B cell (primary cell): ENCODE results near the gene CRYBG2. TPM values are rescaled to one million over a fixed set of nuclear protein-coding genes. Genes with fewer than 3 reads are reported as not detected.

Experiments used
- ATAC-seq: fragments of 200-7000 bp; cut with Tn5 transposase; one replicate; pipeline ENCODE4 v1.10.0; 2021; ENCODE audit warnings: low read depth, mild to moderate bottlenecking, moderate number of reproducible peaks, moderate library complexity
- CTCF ChIA-PET: fragments of 350-600 bp; sonication (Branson Sonifier 250); formaldehyde crosslinking; loops from one replicate; lab custom pipeline; 2021; ENCODE audit warnings: antibody characterized with exemption, inconsistent platforms; lab: Charles Lee
- POLR2A ChIA-PET: fragments of 350-600 bp; sonication (Branson Sonifier 250); formaldehyde crosslinking; loops from one replicate; lab custom pipeline; 2021; ENCODE audit warnings: antibody characterized with exemption; lab: Charles Lee
- DNase-seq: peaks from one replicate; pipeline ENCODE4 v3.0.0; 2013
- H2AFZ ChIP-seq: 2 replicates; pipeline ENCODE4 v1.6.1; 2012; ENCODE audit warnings: mild to moderate bottlenecking, low read depth, low read length; ENCODE audit not compliant: insufficient read depth, poor library complexity, severe bottlenecking
- H3K27ac ChIP-seq, 2 donors: 1 replicate in 1 of 2; 2 replicates in 1 of 2; pipeline ENCODE4 v1.5.1; 2012 to 2013; ENCODE audit warnings: low read length in 2 of 2, mild to moderate bottlenecking in 2 of 2, moderate library complexity in 1 of 2
- H3K27me3 ChIP-seq, 4 experiments: fragments of 200-600 bp in 1 of 4; sonication (generic) in 1 of 4; replicated peaks in 1 of 4; 1 replicate in 2 of 4; 2 replicates in 2 of 4; pipeline versions ENCODE4 v1.6.1 to v1.7.0; 2013 to 2016; ENCODE audit warnings: low read length in 3 of 4, mild to moderate bottlenecking in 2 of 4, mixed read lengths in 1 of 4, moderate library complexity in 1 of 4; ENCODE audit not compliant: insufficient read depth in 4 of 4, control insufficient read depth in 3 of 4; ENCODE audit errors: control extremely low read depth in 1 of 4
- H3K36me3 ChIP-seq, 2 experiments: replicated peaks in 1 of 2; 1 replicate in 1 of 2; 2 replicates in 1 of 2; pipeline versions ENCODE4 v1.6.1 to v1.7.1; 2013; ENCODE audit warnings: low read length in 1 of 2; ENCODE audit not compliant: insufficient read depth in 2 of 2, control insufficient read depth in 1 of 2; ENCODE audit errors: control extremely low read depth in 1 of 2, extremely low read depth in 1 of 2
- H3K4me1 ChIP-seq, 2 donors: fragments of 200-600 bp in 1 of 2; sonication (generic) in 1 of 2; 1 replicate in 1 of 2; 2 replicates in 1 of 2; pipeline versions ENCODE4 v1.5.1 to v1.6.1; 2013 to 2017; ENCODE audit warnings: low read length in 2 of 2; ENCODE audit not compliant: control insufficient read depth in 2 of 2, insufficient read depth in 2 of 2
- H3K4me2 ChIP-seq: replicated peaks from 2 replicates; pipeline ENCODE3; 2012; ENCODE audit warnings: mild to moderate bottlenecking, low read depth, low read length; ENCODE audit not compliant: poor library complexity, severe bottlenecking
- H3K4me3 ChIP-seq, 5 experiments: fragments of 200-600 bp in 1 of 5; sonication (generic) in 1 of 5; 1 replicate in 3 of 5; 2 replicates in 2 of 5; pipeline versions ENCODE4 v1.5.1 to v1.7.0; 2011 to 2016; ENCODE audit warnings: low read length in 4 of 5, mild to moderate bottlenecking in 4 of 5, low read depth in 2 of 5, control low read depth in 1 of 5, moderate library complexity in 1 of 5; ENCODE audit not compliant: insufficient read depth in 1 of 5; ENCODE audit errors: control extremely low read depth in 1 of 5, extremely low read depth in 1 of 5
- H3K79me2 ChIP-seq: fragments of 200-600 bp; sonication (generic); one replicate; pipeline ENCODE4 v1.6.0; 2016; ENCODE audit warnings: low read length; ENCODE audit not compliant: control insufficient read depth, insufficient read depth
- H3K9ac ChIP-seq: fragments of 200-600 bp; sonication (generic); 2 replicates; pipeline ENCODE4 v1.6.1; 2017; ENCODE audit warnings: mild to moderate bottlenecking, low read length, moderate library complexity
- H3K9me3 ChIP-seq, 3 donors: one replicate each; pipeline versions ENCODE4 v1.6.1 to v1.7.1; 2013; ENCODE audit warnings: low read length in 2 of 3; ENCODE audit not compliant: control insufficient read depth in 2 of 3, insufficient read depth in 1 of 3; ENCODE audit errors: control extremely low read depth in 1 of 3
- H4K20me1 ChIP-seq: 2 replicates; pipeline ENCODE4 v1.6.0; 2012; ENCODE audit warnings: mild to moderate bottlenecking, low read length; ENCODE audit not compliant: insufficient read depth, control insufficient read depth, poor library complexity, severe bottlenecking
- H3K27ac Mint-ChIP-seq: one replicate; pipeline ENCODE4 v1.8.0; 2021; ENCODE audit warnings: mixed read lengths
- H3K27me3 Mint-ChIP-seq: one replicate; pipeline ENCODE4 v1.8.0; 2021; ENCODE audit warnings: mixed read lengths
- H3K4me1 Mint-ChIP-seq: one replicate; pipeline ENCODE4 v1.8.0; 2021; ENCODE audit warnings: mixed read lengths
- H3K4me3 Mint-ChIP-seq: one replicate; pipeline ENCODE4 v1.8.0; 2021; ENCODE audit warnings: mixed read lengths
- H3K9me3 Mint-ChIP-seq: one replicate; pipeline ENCODE4 v1.8.0; 2022; ENCODE audit warnings: mixed read lengths; ENCODE audit not compliant: insufficient read depth
- EZH2 ChIP-seq: IDR thresholded peaks from 2 replicates; pipeline ENCODE4 v1.6.1; 2012; ENCODE audit warnings: borderline replicate concordance, low read depth, mild to moderate bottlenecking, moderate library complexity, low read length; ENCODE audit not compliant: insufficient read depth, poor library complexity, severe bottlenecking
- WGBS: methylation state at CpG from one replicate; pipeline ENCODE4 v1.1.5; 2013; ENCODE audit warnings: missing lambda C conversion rate; ENCODE audit not compliant: insufficient coverage; 5-methylcytosine and 5-hydroxymethylcytosine counted together
- intact Hi-C: fragments of 100-400 bp; cut with micrococcal nuclease; formaldehyde crosslinking; loops from one replicate; pipeline ENCODE4 v1.10.0; 2022
- polyA plus RNA-seq: library from polyadenylated mRNA; depleted of rRNA; stranded (reverse); fragments of >200 nt; gene quantifications from 2 replicates; pipeline ENCODE4 v1.2.3, GENCODE V29; 2012
- total RNA-seq, 2 donors: library from RNA; stranded (reverse); fragments of 120-200 nt in 1 of 2; gene quantifications; 1 replicate in 1 of 2; 2 replicates in 1 of 2; pipeline versions ENCODE4 v1.2.3 to v1.2.4, GENCODE V29; 2013 to 2022
- TF ChIP-seq, protein P1 (sequence below): fragments of 200-600 bp; IDR thresholded peaks from one replicate; pipeline ENCODE4 v1.8.0; 2022; ENCODE audit warnings: antibody characterized with exemption, mild to moderate bottlenecking

CRYBG2 gene
- total and polyA plus RNA-seq, 2 donors (not counting 1 experiment from before 2014, with no cell fraction given): 3.3 to 5.3 TPM

GRCh38 chr1:26300578-26301275, 53.2 kb downstream of the CRYBG2 start:
- no peak for TF ChIP-seq EZH2
- TF ChIP-seq, protein P1, sequence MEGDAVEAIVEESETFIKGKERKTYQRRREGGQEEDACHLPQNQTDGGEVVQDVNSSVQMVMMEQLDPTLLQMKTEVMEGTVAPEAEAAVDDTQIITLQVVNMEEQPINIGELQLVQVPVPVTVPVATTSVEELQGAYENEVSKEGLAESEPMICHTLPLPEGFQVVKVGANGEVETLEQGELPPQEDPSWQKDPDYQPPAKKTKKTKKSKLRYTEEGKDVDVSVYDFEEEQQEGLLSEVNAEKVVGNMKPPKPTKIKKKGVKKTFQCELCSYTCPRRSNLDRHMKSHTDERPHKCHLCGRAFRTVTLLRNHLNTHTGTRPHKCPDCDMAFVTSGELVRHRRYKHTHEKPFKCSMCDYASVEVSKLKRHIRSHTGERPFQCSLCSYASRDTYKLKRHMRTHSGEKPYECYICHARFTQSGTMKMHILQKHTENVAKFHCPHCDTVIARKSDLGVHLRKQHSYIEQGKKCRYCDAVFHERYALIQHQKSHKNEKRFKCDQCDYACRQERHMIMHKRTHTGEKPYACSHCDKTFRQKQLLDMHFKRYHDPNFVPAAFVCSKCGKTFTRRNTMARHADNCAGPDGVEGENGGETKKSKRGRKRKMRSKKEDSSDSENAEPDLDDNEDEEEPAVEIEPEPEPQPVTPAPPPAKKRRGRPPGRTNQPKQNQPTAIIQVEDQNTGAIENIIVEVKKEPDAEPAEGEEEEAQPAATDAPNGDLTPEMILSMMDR: no peak
- no peak for DNase-seq
- Histone ChIP-seq H3K79me2 (peaks cover 63% of the 10 kb centered on the region), H2AFZ (no peak overlapping the region), H3K9me3 (no peaks in the 10 kb centered on the region), H3K4me2 (peak overlapping the region; percentile 17), H3K27ac (no peak overlapping the region), H4K20me1 (no peaks in the 10 kb centered on the region), H3K4me1 (peaks cover 22 to 30% of the 10 kb centered on the region in 2 donors), H3K27me3 (no peaks in the 10 kb centered on the region), H3K36me3 (peaks cover 0 to 5% of the 10 kb centered on the region in 2 experiments), H3K9ac (no peak overlapping the region), H3K4me3 (no peak overlapping the region)
- ChIA-PET CTCF (interaction anchor here (0.6 to 3.2 kb wide), 4 partner anchors 12 to 25 kb away, joined by 3 to 19 read pairs (median 3); no protein-coding TSS in a partner anchor), POLR2A (interaction anchor here (1.0 to 3.0 kb wide), 4 partner anchors 10 to 17 kb away, joined by 4 to 21 read pairs (median 8); partner anchors contain the start of gene CD52)
- Mint-ChIP-seq H3K4me1 (peaks cover 34% of the 10 kb centered on the region), H3K27me3 (no peaks in the 10 kb centered on the region), H3K9me3 (no peaks in the 10 kb centered on the region), H3K4me3 (no peak overlapping the region), H3K27ac (peak overlapping the region; percentile 72)
- intact Hi-C loops: no loop called here
- ATAC-seq: no peak
- 89% methylated on average over 11 of the region's 11 CpGs for WGBS

- H3K4me1 ChIP-seq: peaks cover 24 to 39% of the 10 kb centered on the region in 2 donors
- no peak for DNase-seq
- no peaks in the 10 kb centered on the region for H4K20me1 ChIP-seq
- no peaks in the 10 kb centered on the region for H3K27me3 ChIP-seq
- peaks cover 55% of the 10 kb centered on the region for H3K79me2 ChIP-seq
- H3K27me3 Mint-ChIP-seq: no peaks in the 10 kb centered on the region
- H3K27ac ChIP-seq: no peak overlapping the region
- no peak overlapping the region for H3K4me3 Mint-ChIP-seq
- H3K9me3 ChIP-seq: no peaks in the 10 kb centered on the region
- 80% methylated on average over 4 of the region's 6 CpGs for WGBS
- intact Hi-C loops: no loop called here
- no peak overlapping the region for H3K4me3 ChIP-seq
- H3K9me3 Mint-ChIP-seq: no peaks in the 10 kb centered on the region
- H2AFZ ChIP-seq: no peak overlapping the region
- peaks cover 0 to 5% of the 10 kb centered on the region in 2 experiments for H3K36me3 ChIP-seq
- H3K4me2 ChIP-seq: no peak overlapping the region
- POLR2A ChIA-PET: interaction anchor here (0.5 to 2.3 kb wide), 6 partner anchors 9 to 1052 kb away, joined by 3 to 12 read pairs (median 8); partner anchors contain the start of gene CD52
- TF ChIP-seq EZH2: no peak
- TF ChIP-seq, protein P1: no peak
- no peak overlapping the region for H3K27ac Mint-ChIP-seq
- H3K4me1 Mint-ChIP-seq: peaks cover 46% of the 10 kb centered on the region
- CTCF ChIA-PET: interaction anchor here (1.7 kb wide), 1 partner anchor 9 kb away, joined by 5 read pairs; no protein-coding TSS in a partner anchor
- H3K9ac ChIP-seq: no peak overlapping the region
- no peak for ATAC-seq
Measured at GRCh38 chr1:26297791-26298124, 56.2 kb downstream of the CRYBG2 start.
